ENCODE measurements around the gene USP5. TPM values are rescaled to one million over a fixed set of nuclear protein-coding genes. Genes with fewer than 3 reads are reported as not detected.

The USP5 gene
- polyA plus RNA-seq, 1 of the 3 experiments (the other 2 are of a cell fraction) = 97.2 TPM

- Histone ChIP-seq H3K9me2 (no peaks in the 10 kb centered on the region), H3K27ac (ENCODE audit: low read depth in 2 of 2, low read length in 1 of 2) (no peak overlapping the region), H3K27me3 (ENCODE audit: insufficient read depth) (no peaks in the 10 kb centered on the region), H3K4me2 (no peak overlapping the region), H4K20me1 (ENCODE audit: insufficient read depth) (no peaks in the 10 kb centered on the region), H3K4me3 (ENCODE audit: low read depth in 2 of 2, low read length in 1 of 2) (no peak overlapping the region), H3K9ac (no peak overlapping the region), H3K9me3 (no peaks in the 10 kb centered on the region), H3K36me3 (replicated peaks in 1 of 2; ENCODE audit: control insufficient read depth in 1 of 2, insufficient read depth in 2 of 2, low read length in 1 of 2) (no peaks in the 10 kb centered on the region), H3K4me1 (ENCODE audit: control insufficient read depth in 1 of 2, insufficient read depth in 2 of 2, low read depth in 1 of 2, low read length in 1 of 2) (peaks cover 6 to 9% of the 10 kb centered on the region in 2 experiments; a peak in 3 of 4 replicates), H2AFZ (ENCODE audit: low read depth) (no peak overlapping the region), H3F3A (replicated peaks; ENCODE audit: insufficient read depth) (peaks cover 13% of the 10 kb centered on the region), H3K79me2 (ENCODE audit: insufficient read depth) (no peaks in the 10 kb centered on the region)
- no peak for DNase-seq
- TF ChIP-seq FOXM1 (IDR thresholded peaks at IDR 0.05; ENCODE audit: low read depth) = no peak
- no peak for TF ChIP-seq SMC3 (IDR thresholded peaks at IDR 0.05; ENCODE audit: low read depth, low read length)
- no peak for TF ChIP-seq SIN3A (IDR thresholded peaks at IDR 0.05; ENCODE audit: borderline replicate concordance, low read depth, low read length)
- TF ChIP-seq RFX5 (IDR thresholded peaks at IDR 0.05; ENCODE audit: low read length) = no peak
- TF ChIP-seq, protein P1, sequence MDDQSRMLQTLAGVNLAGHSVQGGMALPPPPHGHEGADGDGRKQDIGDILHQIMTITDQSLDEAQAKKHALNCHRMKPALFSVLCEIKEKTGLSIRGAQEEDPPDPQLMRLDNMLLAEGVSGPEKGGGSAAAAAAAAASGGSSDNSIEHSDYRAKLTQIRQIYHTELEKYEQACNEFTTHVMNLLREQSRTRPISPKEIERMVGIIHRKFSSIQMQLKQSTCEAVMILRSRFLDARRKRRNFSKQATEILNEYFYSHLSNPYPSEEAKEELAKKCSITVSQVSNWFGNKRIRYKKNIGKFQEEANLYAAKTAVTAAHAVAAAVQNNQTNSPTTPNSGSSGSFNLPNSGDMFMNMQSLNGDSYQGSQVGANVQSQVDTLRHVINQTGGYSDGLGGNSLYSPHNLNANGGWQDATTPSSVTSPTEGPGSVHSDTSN (IDR thresholded peaks at IDR 0.05) = no peak
- no peak for TF ChIP-seq RAD21 (IDR thresholded peaks at IDR 0.05; ENCODE audit: low read length)
- no peak for TF ChIP-seq CHD2 (IDR thresholded peaks at IDR 0.05; ENCODE audit: low read length, partially characterized antibody)
- TF ChIP-seq, protein P2, sequence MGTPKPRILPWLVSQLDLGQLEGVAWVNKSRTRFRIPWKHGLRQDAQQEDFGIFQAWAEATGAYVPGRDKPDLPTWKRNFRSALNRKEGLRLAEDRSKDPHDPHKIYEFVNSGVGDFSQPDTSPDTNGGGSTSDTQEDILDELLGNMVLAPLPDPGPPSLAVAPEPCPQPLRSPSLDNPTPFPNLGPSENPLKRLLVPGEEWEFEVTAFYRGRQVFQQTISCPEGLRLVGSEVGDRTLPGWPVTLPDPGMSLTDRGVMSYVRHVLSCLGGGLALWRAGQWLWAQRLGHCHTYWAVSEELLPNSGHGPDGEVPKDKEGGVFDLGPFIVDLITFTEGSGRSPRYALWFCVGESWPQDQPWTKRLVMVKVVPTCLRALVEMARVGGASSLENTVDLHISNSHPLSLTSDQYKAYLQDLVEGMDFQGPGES (IDR thresholded peaks at IDR 0.05; ENCODE audit: low read depth, low read length) = no peak
- TF ChIP-seq GATA2 (CRISPR knock-in tag; IDR thresholded peaks at IDR 0.05) = no peak
- TF ChIP-seq MEF2A (IDR thresholded peaks at IDR 0.05; ENCODE audit: borderline replicate concordance, low read depth) = no peak
- no peak for TF ChIP-seq CTCF (IDR thresholded peaks at IDR 0.05)
- TF ChIP-seq ELF1 (IDR thresholded peaks at IDR 0.05) = no peak
- TF ChIP-seq, protein P3, sequence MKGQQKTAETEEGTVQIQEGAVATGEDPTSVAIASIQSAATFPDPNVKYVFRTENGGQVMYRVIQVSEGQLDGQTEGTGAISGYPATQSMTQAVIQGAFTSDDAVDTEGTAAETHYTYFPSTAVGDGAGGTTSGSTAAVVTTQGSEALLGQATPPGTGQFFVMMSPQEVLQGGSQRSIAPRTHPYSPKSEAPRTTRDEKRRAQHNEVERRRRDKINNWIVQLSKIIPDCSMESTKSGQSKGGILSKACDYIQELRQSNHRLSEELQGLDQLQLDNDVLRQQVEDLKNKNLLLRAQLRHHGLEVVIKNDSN (IDR thresholded peaks at IDR 0.05; ENCODE audit: borderline replicate concordance, low read depth) = no peak
- TF ChIP-seq REST (IDR thresholded peaks at IDR 0.05; ENCODE audit: low read depth, low read length) = no peak
- TF ChIP-seq TCF12 (IDR thresholded peaks at IDR 0.05) = no peak
- no peak for TF ChIP-seq POLR2AphosphoS5 (IDR thresholded peaks at IDR 0.05; ENCODE audit: low read depth, low read length)
- TF ChIP-seq EZH2phosphoT487 (IDR thresholded peaks at IDR 0.05; ENCODE audit: borderline replicate concordance, low read depth) = no peak
- no peak for TF ChIP-seq TEAD4 (IDR thresholded peaks at IDR 0.05; ENCODE audit: borderline replicate concordance, insufficient read depth)
- POLR2A ChIA-PET = interaction anchor here (1.1 kb wide), 1 partner anchor 49 kb away, joined by 3 read pairs; the partner anchor contains the start of genes C12orf57 and RNU7-1
- CTCF ChIA-PET = interaction anchor here (4.6 kb wide), 1 partner anchor 26 kb away, joined by 122 read pairs; the partner anchor contains the start of genes SPSB2 and TPI1
- 83% methylated on average over 3 of the region's 3 CpGs for WGBS (ENCODE audit: low lambda C conversion rate)
These were observed 42.4 kb downstream of the USP5 start for GRCh38 chr12:6894321-6894720.
